Heart left ventricle (tissue), 13 donors: Measurements from ENCODE around the gene GLP1R.

Experiments
- CTCF ChIP-seq, 12 donors: fragments of 200-600 bp; sonication (generic) in 4 of 12; IDR thresholded peaks; one replicate each; pipeline versions ENCODE4 v1.5.0 to v1.8.0; 2018 to 2022; ENCODE audit warnings: antibody characterized with exemption in 12 of 12, mild to moderate bottlenecking in 5 of 12
- POLR2A ChIP-seq, 2 donors: fragments of 450-650 bp; IDR thresholded peaks; one replicate each; pipeline ENCODE4 v1.6.1; 2017; ENCODE audit warnings: antibody characterized with exemption in 2 of 2, mild to moderate bottlenecking in 2 of 2, moderate library complexity in 2 of 2
- donor health status: ischemic (EF 13 %, LVEDD 7.1; RV severe dilation, severe dysfunction).
- donor health status: DM: no; HTN: yes; CAD: no.
- donor health status: DM: no; HTN: no; CAD: no.
- donor health status: ischemic (EF 25% LVEDD 6.9; RV normal size, moderate dysfunction).
- donor health status: ischemic (EF 25% LVEDD 5.7; RV mildly dilated, moderate dysfunction).
- donor health status: ischemic (EF 35%, LVEDD 5.7; RV mildly dilated, moderate dysfunction).
- donor health status: nonischemic (EF 11% LVEDD 7.7; RV severe dilation, severe dysfunction).
- donor health status: DM: yes; HTN: yes; CAD: no.
- donor health status: PGD.
- donor health status: ischemic (EF 29% LVEDD 5.4; RV normal size, mild dysfunction).
- donor health status: nonischemic (EF 23%, LVEDD 6.1; RV moderate dilation, normal function).

DNA sequence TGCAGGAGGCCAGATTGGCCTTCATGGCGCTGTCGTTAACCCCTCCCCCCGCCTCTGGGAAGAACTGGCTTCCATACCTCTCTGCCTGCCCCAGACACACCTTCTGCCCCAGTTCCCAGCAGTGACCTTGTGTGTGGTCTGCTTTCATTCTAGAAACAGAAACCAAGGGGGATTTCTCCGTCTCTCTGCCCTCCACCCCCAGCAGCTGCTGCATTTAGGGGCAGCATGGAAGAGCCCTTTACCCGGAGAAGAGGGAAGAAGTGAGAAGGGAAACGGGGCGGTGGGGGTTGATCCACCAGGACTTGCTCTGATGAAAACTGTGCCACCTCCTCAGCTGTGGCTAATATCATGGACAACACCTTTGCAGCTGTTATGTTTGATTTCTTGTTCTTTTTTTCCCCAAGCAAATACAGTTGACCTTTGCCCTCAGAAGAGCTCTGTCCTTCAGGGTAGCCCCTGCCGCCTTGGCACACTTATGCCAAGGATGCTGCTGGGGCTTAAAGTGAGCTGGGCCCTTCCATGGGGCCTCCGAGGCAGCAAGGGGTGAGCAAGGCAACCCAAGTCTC is 6.1 kb downstream of the GLP1R start:
- TF ChIP-seq CTCF (IDR thresholded peaks at IDR 0.05) (no peak), POLR2A (IDR thresholded peaks at IDR 0.05) (no peak)
